Stimulated activated CD8-positive, alpha-beta memory T cell treated with anti-CD3 and anti-CD28 coated beads, Interleukin-15, amount 100 ng/mL, for 48 hours (primary cell): ENCODE measurements around the gene CCDC200.
"Not testable (repeated sequence)": the region's sequence is repeated elsewhere in the genome, so short reads cannot be mapped to it uniquely, and the experiment has no call there.

Source experiments
- DNase-seq, 2 donors: peaks; one replicate each; pipeline ENCODE4 v3.0.0-alpha.2; 2020; ENCODE audit warnings: low read depth in 2 of 2

Gene CCDC200

DNA sequence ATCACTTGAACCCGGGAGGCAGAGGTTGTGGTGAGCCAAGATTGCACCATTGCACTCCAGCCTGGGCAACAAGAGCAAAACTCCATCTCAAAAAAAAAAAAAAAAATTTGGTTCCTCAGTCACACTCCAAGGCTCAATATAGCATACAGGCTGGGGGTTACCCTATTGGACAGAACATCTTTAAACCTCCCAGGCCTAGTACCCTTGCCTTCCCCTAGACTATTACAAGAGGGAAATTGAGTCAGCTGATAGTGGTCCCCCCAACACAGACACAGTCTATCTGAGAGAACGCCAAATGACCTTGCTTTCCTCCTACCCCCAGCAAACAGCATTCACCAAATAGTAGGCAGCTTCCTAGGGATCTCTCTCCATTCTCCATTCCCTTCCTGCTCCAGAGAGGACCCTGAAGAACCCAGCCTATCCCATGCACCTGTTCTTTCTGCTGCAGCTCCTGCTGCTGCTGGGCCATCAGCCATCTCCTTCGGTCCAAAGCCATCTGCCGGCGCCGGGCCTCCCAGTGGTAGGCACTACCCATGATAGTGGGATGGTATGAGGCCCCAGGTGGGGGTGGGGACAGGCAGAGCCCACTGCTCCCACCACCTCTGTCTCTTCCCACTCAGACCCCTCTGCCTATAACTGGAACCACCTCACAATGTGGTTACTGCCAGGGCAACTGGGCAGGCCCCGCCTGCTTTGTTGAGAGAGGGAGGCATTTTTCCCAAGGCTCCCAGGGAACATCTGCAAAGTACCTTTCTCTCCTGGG, at the start of gene CCDC200:
CCDC200 (minus strand) TSS at position 604 of the 763 bp plus-strand sequence; CDS start at position 535, 69 bp downstream.
- not testable (repeated sequence) for DNase-seq

DNA sequence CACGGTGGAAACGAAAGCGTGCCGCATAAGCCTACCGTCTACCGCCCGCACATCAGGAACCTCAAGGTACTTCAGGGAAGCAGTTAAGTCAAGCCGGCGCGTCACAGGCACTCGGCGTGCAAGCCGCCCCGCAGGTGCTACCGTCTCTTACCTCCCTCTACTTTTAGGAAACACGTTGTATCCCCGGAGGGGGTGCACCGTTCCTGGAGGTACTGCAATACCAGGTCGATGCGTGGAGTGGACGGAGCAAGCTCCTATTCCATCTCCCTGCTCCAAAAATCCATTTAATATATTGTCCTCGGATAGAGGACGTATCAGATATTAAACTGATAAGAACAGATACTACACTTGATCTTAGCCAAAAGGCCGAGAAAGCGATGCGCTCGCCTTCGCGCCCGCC, 44.5 kb upstream of the CCDC200 start:
- DNase-seq = not testable (repeated sequence)

DNA sequence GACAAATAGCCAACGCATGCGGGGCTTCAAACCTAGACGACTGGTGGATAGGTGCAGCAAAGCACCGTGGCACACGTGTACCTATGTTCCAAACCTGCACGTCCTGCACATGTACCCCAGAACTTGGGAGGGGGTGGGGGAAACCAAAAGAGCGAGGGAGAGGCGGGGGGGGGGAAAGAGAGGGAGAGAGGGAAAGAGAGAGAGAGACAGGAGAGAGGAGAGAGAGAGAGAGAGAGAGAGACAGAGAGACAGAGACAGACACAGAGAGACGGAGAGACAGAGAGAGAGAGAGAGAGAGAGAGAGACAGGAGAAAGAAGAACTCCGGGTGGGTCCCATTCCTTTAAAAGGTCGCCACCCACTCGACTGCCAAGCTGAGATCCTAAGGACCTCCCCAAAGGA, 44.1 kb upstream of the CCDC200 start:
- not testable (repeated sequence) for DNase-seq

DNA sequence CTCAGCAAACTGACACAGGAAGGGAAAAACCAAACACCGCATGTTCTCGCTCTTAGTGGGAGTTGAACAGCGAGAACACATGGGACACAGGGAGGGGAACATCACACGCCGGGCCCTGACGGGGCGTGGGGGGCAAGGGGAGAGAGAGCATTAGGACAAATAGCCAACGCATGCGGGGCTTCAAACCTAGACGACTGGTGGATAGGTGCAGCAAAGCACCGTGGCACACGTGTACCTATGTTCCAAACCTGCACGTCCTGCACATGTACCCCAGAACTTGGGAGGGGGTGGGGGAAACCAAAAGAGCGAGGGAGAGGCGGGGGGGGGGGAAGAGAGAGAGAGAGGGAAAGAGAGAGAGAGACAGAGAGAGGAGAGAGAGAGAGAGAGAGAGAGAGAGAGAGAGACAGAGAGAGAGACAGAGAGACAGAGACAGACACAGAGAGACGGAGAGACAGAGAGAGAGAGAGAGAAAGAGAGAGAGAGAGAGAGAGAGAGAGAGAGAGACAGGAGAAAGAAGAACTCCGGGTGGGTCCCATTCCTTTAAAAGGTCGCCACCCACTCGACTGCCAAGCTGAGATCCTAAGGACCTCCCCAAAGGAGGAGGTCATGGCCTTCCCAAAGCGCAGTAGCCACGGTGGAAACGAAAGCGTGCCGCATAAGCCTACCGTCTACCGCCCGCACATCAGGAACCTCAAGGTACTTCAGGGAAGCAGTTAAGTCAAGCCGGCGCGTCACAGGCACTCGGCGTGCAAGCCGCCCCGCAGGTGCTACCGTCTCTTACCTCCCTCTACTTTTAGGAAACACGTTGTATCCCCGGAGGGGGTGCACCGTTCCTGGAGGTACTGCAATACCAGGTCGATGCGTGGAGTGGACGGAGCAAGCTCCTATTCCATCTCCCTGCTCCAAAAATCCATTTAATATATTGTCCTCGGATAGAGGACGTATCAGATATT, 42.4 kb upstream of the CCDC200 start:
- DNase-seq = not testable (repeated sequence)

DNA sequence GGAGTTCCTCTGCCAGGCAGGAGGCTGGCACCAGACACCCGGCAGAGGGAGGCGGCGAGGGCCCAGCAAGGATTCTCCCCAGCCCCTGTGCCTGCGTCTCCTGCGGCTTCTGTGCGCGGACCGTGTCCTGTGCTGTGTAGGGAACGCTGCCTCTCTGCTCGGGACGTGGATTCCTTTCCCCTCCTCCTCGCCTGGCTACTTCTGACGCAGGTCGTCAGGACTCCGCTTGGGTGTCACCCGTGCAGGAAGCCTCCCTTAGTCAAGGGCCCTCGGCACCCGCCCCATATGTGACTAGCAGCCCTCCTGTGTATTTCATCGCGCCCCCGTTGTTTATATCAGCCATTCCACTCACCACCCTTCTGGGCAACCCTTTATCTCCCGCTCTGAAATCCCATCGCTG, 18.0 kb upstream of the CCDC200 start:
- not testable (repeated sequence) for DNase-seq

DNA sequence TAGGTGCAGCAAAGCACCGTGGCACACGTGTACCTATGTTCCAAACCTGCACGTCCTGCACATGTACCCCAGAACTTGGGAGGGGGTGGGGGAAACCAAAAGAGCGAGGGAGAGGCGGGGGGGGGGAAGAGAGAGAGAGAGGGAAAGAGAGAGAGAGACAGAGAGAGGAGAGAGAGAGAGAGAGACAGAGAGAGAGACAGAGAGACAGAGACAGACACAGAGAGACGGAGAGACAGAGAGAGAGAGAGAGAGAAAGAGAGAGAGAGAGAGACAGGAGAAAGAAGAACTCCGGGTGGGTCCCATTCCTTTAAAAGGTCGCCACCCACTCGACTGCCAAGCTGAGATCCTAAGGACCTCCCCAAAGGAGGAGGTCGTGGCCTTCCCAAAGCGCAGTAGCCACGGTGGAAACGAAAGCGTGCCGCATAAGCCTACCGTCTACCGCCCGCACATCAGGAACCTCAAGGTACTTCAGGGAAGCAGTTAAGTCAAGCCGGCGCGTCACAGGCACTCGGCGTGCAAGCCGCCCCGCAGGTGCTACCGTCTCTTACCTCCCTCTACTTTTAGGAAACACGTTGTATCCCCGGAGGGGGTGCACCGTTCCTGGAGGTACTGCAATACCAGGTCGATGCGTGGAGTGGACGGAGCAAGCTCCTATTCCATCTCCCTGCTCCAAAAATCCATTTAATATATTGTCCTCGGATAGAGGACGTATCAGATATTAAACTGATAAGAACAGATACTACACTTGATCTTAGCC, 12.4 kb upstream of the CCDC200 start:
- not testable (repeated sequence) for DNase-seq

DNA sequence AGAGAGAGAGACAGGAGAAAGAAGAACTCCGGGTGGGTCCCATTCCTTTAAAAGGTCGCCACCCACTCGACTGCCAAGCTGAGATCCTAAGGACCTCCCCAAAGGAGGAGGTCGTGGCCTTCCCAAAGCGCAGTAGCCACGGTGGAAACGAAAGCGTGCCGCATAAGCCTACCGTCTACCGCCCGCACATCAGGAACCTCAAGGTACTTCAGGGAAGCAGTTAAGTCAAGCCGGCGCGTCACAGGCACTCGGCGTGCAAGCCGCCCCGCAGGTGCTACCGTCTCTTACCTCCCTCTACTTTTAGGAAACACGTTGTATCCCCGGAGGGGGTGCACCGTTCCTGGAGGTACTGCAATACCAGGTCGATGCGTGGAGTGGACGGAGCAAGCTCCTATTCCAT, 11.2 kb upstream of the CCDC200 start:
- not testable (repeated sequence) for DNase-seq

DNA sequence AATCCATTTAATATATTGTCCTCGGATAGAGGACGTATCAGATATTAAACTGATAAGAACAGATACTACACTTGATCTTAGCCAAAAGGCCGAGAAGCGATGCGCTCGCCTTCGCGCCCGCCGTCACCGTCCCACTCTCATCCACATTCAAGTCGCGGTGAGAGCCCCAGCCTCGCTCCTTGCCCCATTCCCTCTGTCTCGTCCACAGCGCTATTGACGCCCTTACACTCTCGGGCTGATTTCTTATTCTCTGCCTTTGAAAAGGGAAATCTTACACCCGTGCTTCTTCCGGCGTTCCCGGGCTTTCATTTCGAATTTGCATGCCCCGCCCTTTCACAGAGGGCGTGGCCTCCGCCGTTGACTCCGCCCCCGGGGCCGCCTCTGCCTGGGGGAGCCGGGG, 5.5 kb upstream of the CCDC200 start, which contains the start of gene RNU2-1:
RNU2-1 (minus strand) TSS at position 101 of the 400 bp plus-strand sequence.
- not testable (repeated sequence) for DNase-seq

DNA sequence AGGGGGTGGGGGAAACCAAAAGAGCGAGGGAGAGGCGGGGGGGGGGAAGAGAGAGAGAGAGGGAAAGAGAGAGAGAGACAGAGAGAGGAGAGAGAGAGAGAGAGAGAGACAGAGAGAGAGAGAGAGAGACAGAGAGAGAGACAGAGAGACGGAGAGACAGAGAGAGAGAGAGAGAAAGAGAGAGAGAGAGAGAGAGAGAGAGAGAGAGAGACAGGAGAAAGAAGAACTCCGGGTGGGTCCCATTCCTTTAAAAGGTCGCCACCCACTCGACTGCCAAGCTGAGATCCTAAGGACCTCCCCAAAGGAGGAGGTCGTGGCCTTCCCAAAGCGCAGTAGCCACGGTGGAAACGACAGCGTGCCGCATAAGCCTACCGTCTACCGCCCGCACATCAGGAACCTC, 4.8 kb upstream of the CCDC200 start:
- DNase-seq = not testable (repeated sequence)

DNA sequence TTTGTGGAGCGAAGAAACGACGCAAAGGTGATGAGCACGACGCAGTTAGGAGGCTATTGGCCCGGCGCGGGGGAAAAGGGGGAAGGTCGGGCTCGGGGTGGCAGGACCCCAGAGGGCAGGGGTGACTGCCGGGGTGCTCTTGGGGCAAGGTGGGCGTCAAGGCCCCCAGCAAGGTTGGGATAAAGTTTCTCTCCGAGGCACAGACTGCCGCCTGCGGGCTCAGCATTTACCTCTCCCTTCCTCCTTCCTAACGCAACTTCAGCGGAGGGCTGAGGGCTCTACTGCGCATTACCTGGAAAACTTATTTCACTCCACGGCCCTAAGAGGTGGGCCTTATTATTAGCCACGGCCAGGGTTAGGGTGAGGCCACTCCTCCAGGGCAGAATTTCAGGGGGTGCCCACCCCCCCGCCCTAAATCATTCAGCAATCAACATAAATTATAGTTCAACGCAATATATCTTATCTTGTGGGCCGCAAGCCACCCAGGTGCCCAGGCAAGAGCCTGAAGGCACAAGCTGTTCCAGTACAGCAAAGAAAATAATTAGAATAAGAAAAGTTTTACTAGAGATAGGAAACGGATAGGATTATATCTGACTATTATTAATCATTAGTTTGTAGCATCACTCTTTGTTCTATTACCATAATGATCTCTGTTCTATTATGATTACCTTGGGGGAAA, 3.7 kb upstream of the CCDC200 start:
- not testable (repeated sequence) for DNase-seq

DNA sequence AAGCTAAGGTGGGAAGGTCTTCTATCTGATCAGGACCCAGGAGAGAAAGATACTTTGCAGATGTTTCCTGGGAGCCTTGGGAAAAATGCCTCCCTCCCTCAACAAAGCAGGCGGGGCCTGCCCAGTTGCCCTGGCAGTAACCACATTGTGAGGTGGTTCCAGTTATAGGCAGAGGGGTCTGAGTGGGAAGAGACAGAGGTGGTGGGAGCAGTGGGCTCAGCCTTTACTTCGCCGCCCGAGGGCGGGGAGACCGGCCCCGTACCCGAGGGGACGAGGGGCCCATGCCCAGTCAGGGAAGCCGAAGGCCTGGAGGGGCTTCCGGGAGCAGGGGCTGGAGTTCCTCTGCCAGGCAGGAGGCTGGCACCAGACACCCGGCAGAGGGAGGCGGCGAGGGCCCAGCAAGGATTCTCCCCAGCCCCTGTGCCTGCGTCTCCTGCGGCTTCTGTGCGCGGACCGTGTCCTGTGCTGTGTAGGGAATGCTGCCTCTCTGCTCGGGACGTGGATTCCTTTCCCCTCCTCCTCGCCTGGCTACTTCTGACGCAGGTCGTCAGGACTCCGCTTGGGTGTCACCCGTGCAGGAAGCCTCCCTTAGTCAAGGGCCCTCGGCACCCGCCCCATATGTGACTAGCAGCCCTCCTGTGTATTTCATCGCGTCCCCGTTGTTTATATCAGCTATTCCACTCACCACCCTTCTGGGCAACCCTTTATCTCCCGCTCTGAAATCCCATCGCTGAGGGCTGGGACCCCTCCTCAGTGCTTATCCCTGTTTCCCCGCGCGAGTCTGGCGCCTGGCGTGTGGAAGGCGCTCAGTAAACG, 3.0 kb upstream of the CCDC200 start:
- DNase-seq = not testable (repeated sequence)

DNA sequence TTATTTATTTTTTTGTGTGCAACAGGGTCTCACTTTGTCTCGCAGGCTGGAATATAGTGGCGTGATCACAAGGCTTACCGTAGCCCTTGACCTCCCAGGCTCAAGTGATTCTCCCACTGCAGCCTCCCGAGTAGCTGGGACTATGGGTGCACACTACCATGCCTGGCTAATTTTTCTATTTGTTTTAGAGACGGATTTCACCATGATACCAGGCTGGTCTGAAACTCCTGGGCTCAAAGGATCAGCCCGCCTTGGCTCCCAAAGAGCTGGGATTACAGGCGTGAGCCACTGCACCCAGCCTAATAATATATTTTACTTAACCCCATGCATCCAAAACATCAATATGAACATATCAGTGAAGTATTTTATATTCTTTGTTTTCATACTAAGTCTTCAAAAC, 2.0 kb downstream of the CCDC200 start:
- DNase-seq = no peak

DNA sequence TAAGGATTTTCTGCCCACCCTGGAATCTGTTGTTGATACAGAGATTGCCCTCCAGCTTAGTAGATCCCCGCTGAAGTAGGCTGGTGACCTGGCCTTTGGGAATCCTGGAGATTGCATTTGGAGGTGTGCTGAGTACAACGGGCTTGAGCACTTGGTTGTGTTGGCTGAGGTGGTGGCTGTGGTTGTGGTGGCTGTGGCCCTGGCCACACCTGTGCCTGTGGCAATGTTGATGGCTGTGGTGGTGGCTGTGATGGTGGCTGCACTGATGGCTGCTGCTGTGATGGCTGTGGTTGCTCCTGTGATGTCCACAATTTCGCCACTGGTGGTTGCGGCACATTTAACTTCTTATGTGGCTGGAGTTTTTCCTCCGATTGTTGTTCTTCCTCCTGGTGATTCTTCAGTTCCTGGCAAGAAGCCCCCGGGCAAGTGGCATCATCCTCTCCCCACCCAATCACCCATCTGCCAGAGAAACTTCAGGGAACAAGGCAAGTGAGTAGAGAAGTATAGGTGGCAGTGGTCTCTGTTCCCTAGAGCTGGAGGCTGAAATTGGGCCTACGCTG, 4.2 kb downstream of the CCDC200 start:
- DNase-seq = no peak

DNA sequence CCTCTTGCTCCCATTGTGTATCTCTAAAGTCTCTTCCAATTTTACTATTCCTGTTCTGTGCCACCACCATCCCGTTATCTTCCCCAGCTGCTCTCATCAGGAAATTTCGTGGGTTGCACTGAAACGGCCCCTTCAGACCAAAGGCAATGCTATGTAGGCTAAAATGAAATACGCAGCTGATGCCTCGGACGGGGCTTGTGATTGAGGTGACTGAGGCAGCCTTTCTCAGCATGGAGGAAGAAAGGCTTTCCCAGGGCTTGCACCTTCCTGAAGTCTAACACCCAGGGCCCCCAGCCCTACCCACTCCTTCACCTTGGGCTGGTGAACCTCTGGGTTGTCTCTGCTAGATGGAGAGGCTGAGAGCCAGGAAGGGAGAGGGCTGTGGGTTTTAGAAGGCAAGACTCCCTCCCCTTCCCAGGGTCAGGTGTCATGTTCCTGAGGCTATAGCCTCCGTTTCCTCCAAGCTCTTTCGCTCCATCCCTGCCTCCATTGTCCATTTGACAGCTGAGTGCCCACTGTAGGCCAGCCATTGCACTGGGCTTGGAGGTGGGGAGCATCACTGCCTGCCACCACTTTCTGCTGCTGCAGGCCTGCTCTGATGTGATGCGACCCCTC, 7.8 kb downstream of the CCDC200 start:
- no peak for DNase-seq

DNA sequence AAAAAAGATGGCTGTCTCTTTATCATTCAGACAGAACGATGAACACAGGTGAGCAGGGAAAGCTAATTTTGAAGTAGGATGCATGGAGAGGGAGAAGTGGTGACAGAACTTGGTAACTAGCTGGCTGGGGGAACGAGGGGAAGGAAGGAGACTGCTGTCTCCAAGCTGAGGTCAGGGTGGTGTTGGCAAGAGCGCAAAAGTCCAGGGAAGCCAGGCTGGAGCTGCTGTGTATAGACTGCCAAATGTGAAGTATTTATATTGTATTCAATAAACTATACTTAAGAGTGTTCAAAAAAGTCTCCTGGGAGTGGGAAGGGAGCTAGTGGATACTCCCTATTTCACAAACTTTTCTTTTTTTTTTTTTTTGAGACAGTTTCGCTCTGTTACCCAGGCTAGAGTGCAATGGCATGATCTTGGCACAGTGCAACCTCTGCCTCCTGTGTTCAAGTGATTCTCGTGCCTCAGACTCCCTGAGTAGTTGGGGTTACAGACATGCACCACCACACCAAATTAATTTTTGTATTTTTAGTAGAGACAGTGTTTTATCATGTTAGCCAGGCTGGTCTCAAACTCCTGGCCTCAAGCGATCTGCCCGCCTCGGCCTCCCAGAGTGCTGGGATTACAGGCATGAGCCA, 8.6 kb downstream of the CCDC200 start:
- DNase-seq = no peak

DNA sequence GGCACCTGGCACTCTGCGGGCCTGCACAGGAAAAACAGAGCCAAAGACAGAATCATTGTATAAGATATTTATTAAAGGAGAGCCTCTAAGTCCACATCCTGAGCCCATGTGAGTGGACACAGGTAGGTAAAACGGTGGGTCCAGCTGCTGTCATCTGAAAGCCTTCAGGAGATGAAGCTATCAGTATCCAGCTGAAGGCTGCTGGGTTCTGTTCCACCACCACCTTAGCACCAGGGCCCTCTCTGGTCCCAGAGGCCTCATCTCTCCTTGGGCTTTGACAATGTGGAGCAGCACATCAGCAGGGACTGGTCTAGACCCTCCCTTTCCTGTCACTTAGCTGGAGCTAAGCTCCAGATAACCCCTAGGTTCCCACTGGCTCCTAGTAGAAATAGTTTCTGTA, 9.4 kb downstream of the CCDC200 start:
- DNase-seq = no peak

DNA sequence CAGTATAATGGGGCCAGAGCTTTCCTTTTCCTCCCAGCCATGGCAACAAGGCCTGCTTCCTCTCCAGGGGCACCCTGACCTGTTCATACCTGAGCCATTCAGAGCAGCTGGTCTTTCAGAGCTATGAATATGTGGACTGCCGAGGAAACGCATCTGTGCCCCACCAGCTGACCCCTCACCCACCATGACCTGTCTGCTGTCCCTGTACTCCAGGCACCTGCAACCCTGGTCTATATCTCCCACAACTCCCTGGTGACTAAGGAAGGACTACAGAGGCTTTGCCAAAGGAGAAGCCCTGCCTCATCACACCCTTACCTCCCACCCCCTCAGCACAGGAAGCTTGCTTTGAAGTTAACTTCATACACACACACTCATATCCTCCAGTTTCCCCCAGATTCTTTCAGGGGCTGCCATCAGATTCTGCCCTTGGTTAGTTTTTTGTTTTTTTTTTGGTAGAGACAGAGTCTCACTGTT, 10.8 kb downstream of the CCDC200 start:
- DNase-seq = peak in 1 of 2 donors; percentile 15

DNA sequence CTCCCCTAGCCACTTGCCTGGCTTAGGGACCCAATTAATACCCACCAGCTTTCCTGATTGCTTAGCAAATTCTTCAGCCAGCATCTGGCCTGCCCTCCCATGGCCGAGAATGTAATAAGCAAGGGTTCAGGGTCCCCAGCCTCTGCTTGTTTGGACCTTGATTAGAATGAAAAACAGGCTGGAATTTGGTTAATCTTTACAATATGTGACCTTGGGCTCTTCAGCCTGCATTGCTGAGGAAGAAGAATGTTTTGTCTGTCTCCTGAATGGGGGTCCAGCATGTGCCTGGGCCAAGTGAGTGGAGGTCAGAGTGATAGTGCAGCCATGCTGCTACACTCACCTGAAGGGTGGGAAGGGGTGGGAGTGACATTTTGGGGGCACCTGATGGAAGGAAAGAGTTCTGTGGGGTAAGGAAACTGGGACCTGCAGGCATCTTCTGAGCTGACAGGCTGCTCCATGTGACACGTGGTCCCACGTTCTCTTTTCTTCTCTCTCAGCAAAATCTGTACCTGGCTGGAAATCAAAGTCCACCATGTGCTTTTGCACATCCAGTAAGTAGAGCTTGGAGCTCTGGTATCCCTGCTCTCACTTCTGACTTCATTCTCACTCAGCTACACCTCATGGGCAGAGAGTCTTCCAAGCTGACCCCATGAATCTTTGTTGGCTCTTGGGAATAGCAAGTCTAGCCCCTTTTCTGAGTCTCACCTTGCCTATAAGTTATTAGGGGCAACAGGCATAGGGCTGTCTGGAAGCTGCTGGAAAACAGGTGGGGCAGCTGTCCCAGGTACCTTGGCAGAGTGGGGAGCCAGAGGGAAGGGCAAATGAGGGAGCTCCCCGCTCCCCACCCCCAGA, 11.4 kb downstream of the CCDC200 start:
- DNase-seq = no peak
